H1 (cell line): ENCODE measurements around the gene SH3PXD2A. TPM values are rescaled to one million over a fixed set of nuclear protein-coding genes. Genes with fewer than 3 reads are reported as not detected.
A peak's percentile ranks its signal among the peaks of the same experiment; 100 is the strongest.

Experiments
- CTCF ChIA-PET: fragments of 300-600 bp; sonication (Branson Sonifier 250); formaldehyde crosslinking; loops from one replicate; lab custom pipeline; 2021; ENCODE audit not compliant: partially characterized antibody; lab: Charles Lee
- POLR2A ChIA-PET: fragments of 300-600 bp; sonication (Branson Sonifier 250); formaldehyde crosslinking; loops from one replicate; lab custom pipeline; 2021; ENCODE audit warnings: inconsistent platforms; ENCODE audit not compliant: partially characterized antibody; lab: Charles Lee
- DNase-seq, 2 experiments: peaks; one replicate each; pipeline versions ENCODE4 v3.0.0 to v3.0.0-alpha.2; 2010 to 2022; ENCODE audit warnings: low spot score in 2 of 2, low read depth in 1 of 2, mixed read lengths in 1 of 2
- FAIRE-seq: peaks from 2 replicates; lab custom pipeline; 2011; peaks lifted over from hg19 to GRCh38; lab: Jason Lieb, UNC
- H2AFZ ChIP-seq: 2 replicates; pipeline ENCODE4 v1.8.1; 2012; ENCODE audit warnings: low read length, inconsistent platforms
- H2AK5ac ChIP-seq: 2 replicates; pipeline ENCODE4 v1.6.1; 2013; ENCODE audit warnings: low read depth, low read length
- H2BK120ac ChIP-seq: replicated peaks from 2 replicates; pipeline ENCODE3; 2013; ENCODE audit warnings: low read depth, low read length, inconsistent platforms
- H2BK12ac ChIP-seq: 2 replicates; pipeline ENCODE4 v1.6.1; 2013; ENCODE audit warnings: low read depth, low read length
- H2BK15ac ChIP-seq: 2 replicates; pipeline ENCODE4 v1.6.1; 2013; ENCODE audit warnings: low read length
- H2BK20ac ChIP-seq: 2 replicates; pipeline ENCODE4 v1.6.1; 2013; ENCODE audit warnings: low read length
- H2BK5ac ChIP-seq: 2 replicates; pipeline ENCODE4 v1.6.1; 2013; ENCODE audit warnings: low read depth, low read length
- H3K14ac ChIP-seq: 2 replicates; pipeline ENCODE4 v1.6.1; 2013; ENCODE audit warnings: inconsistent platforms; ENCODE audit not compliant: insufficient read length
- H3K18ac ChIP-seq: 2 replicates; pipeline ENCODE4 v1.6.1; 2013; ENCODE audit warnings: low read length; ENCODE audit errors: extremely low read depth
- H3K23ac ChIP-seq: 2 replicates; pipeline ENCODE4 v1.6.1; 2013; ENCODE audit warnings: inconsistent platforms; ENCODE audit not compliant: insufficient read length
- H3K23me2 ChIP-seq: 2 replicates; pipeline ENCODE4 v1.6.1; 2013; ENCODE audit warnings: low read depth, low read length
- H3K27ac ChIP-seq: 2 replicates; pipeline ENCODE4 v1.6.1; 2011; ENCODE audit warnings: low read depth, low read length, inconsistent platforms
- H3K27me3 ChIP-seq, 4 experiments: replicated peaks in 1 of 4; 1 replicate in 1 of 4; 2 replicates in 3 of 4; pipeline versions ENCODE4 v1.6.1 to v1.8.1; 2011 to 2013; ENCODE audit warnings: low read length in 3 of 4, mild to moderate bottlenecking in 3 of 4, inconsistent platforms in 2 of 4, mixed read lengths in 2 of 4, moderate library complexity in 1 of 4; ENCODE audit not compliant: control insufficient read depth in 3 of 4, insufficient read depth in 3 of 4; ENCODE audit errors: extremely low read depth in 1 of 4
- H3K36me3 ChIP-seq, 4 experiments: 2 replicates each; pipeline versions ENCODE4 v1.6.1 to v1.8.1; 2011 to 2013; ENCODE audit warnings: mild to moderate bottlenecking in 4 of 4, low read length in 3 of 4, moderate library complexity in 2 of 4, control low read depth in 1 of 4, inconsistent platforms in 1 of 4; ENCODE audit not compliant: insufficient read depth in 4 of 4, control insufficient read depth in 2 of 4
- H3K4ac ChIP-seq: replicated peaks from 2 replicates; pipeline ENCODE3; 2013; ENCODE audit warnings: low read length, low read depth, mixed read lengths, inconsistent platforms; ENCODE audit not compliant: insufficient read length
- H3K4me1 ChIP-seq, 4 experiments: replicated peaks in 1 of 4; 1 replicate in 1 of 4; 2 replicates in 3 of 4; pipeline versions ENCODE4 v1.6.1 to v1.8.1; 2011 to 2013; ENCODE audit warnings: low read length in 3 of 4, inconsistent platforms in 2 of 4, mixed read lengths in 1 of 4; ENCODE audit not compliant: insufficient read depth in 4 of 4, control insufficient read depth in 3 of 4
- H3K4me2 ChIP-seq, 2 experiments: 2 replicates each; pipeline versions ENCODE4 v1.6.1 to v1.8.1; 2011 to 2013; ENCODE audit warnings: low read depth in 2 of 2, low read length in 2 of 2, control low read depth in 1 of 2, inconsistent platforms in 1 of 2, mild to moderate bottlenecking in 1 of 2; ENCODE audit not compliant: insufficient read depth in 1 of 2
- H3K4me3 ChIP-seq, 4 experiments: fragments of 200-600, 300-600 bp in 1 of 4; sonication (generic), shearing (Covaris generic), sonication (Bioruptor Twin) in 1 of 4; 2 replicates each; pipeline versions ENCODE4 v1.5.1 to v1.8.1; 2011 to 2016; ENCODE audit warnings: low read length in 4 of 4, low read depth in 3 of 4, control low read depth in 2 of 4, inconsistent platforms in 2 of 4, mild to moderate bottlenecking in 2 of 4, mixed read lengths in 1 of 4, moderate library complexity in 1 of 4; ENCODE audit not compliant: insufficient read depth in 2 of 4; ENCODE audit errors: extremely low read depth in 1 of 4
- H3K56ac ChIP-seq: replicated peaks from 2 replicates; pipeline ENCODE3; 2013; ENCODE audit warnings: low read depth, mild to moderate bottlenecking, mixed read lengths, low read length, inconsistent platforms; ENCODE audit not compliant: insufficient read length
- H3K79me1 ChIP-seq: 2 replicates; pipeline ENCODE4 v1.6.1; 2013; ENCODE audit warnings: low read depth, low read length, control low read depth
- H3K79me2 ChIP-seq, 2 experiments: 2 replicates each; pipeline versions ENCODE4 v1.6.1 to v1.8.1; 2012 to 2013; ENCODE audit warnings: low read length in 2 of 2, mild to moderate bottlenecking in 2 of 2, inconsistent platforms in 1 of 2; ENCODE audit not compliant: insufficient read depth in 2 of 2, control insufficient read depth in 1 of 2
- H3K9ac ChIP-seq, 4 experiments: replicated peaks in 1 of 4; 1 replicate in 1 of 4; 2 replicates in 3 of 4; pipeline versions ENCODE4 v1.6.1 to v1.8.1; 2011 to 2013; ENCODE audit warnings: low read depth in 3 of 4, low read length in 3 of 4, control low read depth in 2 of 4, mild to moderate bottlenecking in 2 of 4, moderate library complexity in 2 of 4, inconsistent platforms in 1 of 4; ENCODE audit errors: extremely low read depth in 1 of 4
- H3K9me3 ChIP-seq, 2 experiments: 2 replicates each; pipeline versions ENCODE4 v1.6.1 to v1.8.1; 2012 to 2013; ENCODE audit warnings: mild to moderate bottlenecking in 2 of 2, moderate library complexity in 2 of 2, control low read depth in 1 of 2, inconsistent platforms in 1 of 2, low read depth in 1 of 2, low read length in 1 of 2, mixed read lengths in 1 of 2; ENCODE audit not compliant: insufficient read depth in 2 of 2
- H4K20me1 ChIP-seq, 2 experiments: replicated peaks in 1 of 2; 2 replicates each; pipeline versions ENCODE3 to v1.8.1; 2011 to 2013; ENCODE audit warnings: inconsistent platforms in 2 of 2, low read length in 2 of 2, mild to moderate bottlenecking in 1 of 2; ENCODE audit not compliant: insufficient read depth in 2 of 2, control insufficient read depth in 1 of 2
- H4K5ac ChIP-seq: 2 replicates; pipeline ENCODE4 v1.6.1; 2013; ENCODE audit warnings: low read length, low read depth, mixed read lengths, inconsistent platforms; ENCODE audit not compliant: insufficient read length
- H4K8ac ChIP-seq: 2 replicates; pipeline ENCODE4 v1.8.0; 2013; ENCODE audit warnings: mild to moderate bottlenecking, moderate library complexity, low read length, inconsistent platforms; ENCODE audit not compliant: insufficient read depth; ENCODE audit errors: extremely low read depth
- H4K91ac ChIP-seq: replicated peaks from 2 replicates; pipeline ENCODE3; 2013; ENCODE audit warnings: low read length, mixed read lengths, inconsistent platforms; ENCODE audit not compliant: insufficient read length
- CBX8 ChIP-seq: fragments of 300-800, 300-1000 bp; sonication (generic); IDR thresholded peaks from 2 replicates; pipeline ENCODE4 v1.7.1; 2016; ENCODE audit warnings: low read depth, low read length, borderline replicate concordance
- CHD2 ChIP-seq: IDR thresholded peaks from 2 replicates; pipeline ENCODE4 v1.6.1; 2012; ENCODE audit warnings: low read length, improper control_type of control experiment
- E2F6 ChIP-seq: IDR thresholded peaks from 2 replicates; pipeline ENCODE4 v1.6.1; 2012; ENCODE audit warnings: inconsistent platforms
- FOSL1 ChIP-seq: IDR thresholded peaks from 2 replicates; pipeline ENCODE4 v1.6.1; 2011; ENCODE audit warnings: mild to moderate bottlenecking, low read depth, low read length, moderate library complexity; ENCODE audit not compliant: insufficient read depth
- JUND ChIP-seq: IDR thresholded peaks from 2 replicates; pipeline ENCODE4 v1.6.1; 2011; ENCODE audit warnings: mild to moderate bottlenecking, improper control_type of control experiment, low read length
- MAFK ChIP-seq: IDR thresholded peaks from 2 replicates; pipeline ENCODE4 v1.6.1; 2012; ENCODE audit warnings: low read depth, mild to moderate bottlenecking, improper control_type of control experiment, low read length
- SP1 ChIP-seq: IDR thresholded peaks from 2 replicates; pipeline ENCODE4 v1.6.1; 2011; ENCODE audit warnings: low read depth, low read length
- SP2 ChIP-seq: IDR thresholded peaks from 2 replicates; pipeline ENCODE4 v1.6.1; 2012; ENCODE audit warnings: mild to moderate bottlenecking, low read length, inconsistent platforms
- TAF1 ChIP-seq: IDR thresholded peaks from 2 replicates; pipeline ENCODE4 v1.6.1; 2011; ENCODE audit warnings: mild to moderate bottlenecking, low read depth, low read length
- WGBS, 2 experiments: shearing (Covaris generic) in 1 of 2; methylation state at CpG; one replicate each; pipeline versions ENCODE4 v1.1.6 to v1.1.7; 2013 to 2015; ENCODE audit warnings: low lambda C conversion rate in 2 of 2, mixed read lengths in 2 of 2, inconsistent platforms in 1 of 2, low coverage in 1 of 2, missing lambda C conversion rate in 1 of 2; ENCODE audit not compliant: insufficient replicate concordance in 2 of 2, insufficient coverage in 1 of 2, insufficient read length in 1 of 2; ENCODE audit errors: extremely low coverage in 1 of 2, missing lambda C conversion rate in 1 of 2; 5-methylcytosine and 5-hydroxymethylcytosine counted together
- polyA plus RNA-seq, 7 experiments: library from polyadenylated mRNA; depleted of rRNA in 3 of 7; stranded (reverse) in 5 of 7; unstranded in 2 of 7; fragments of >200 nt in 5 of 7; fragments of 200-250 nt in 2 of 7; gene quantifications; 1 replicate in 5 of 7; 2 replicates in 1 of 7; 4 replicates in 1 of 7; pipeline versions ENCODE4 v1.2.1 to v1.2.3, GENCODE V29; 2011 to 2013; ENCODE audit warnings: missing spikeins in 2 of 7, mixed read lengths in 2 of 7
- total RNA-seq: library from RNA; stranded (reverse); fragmentation: NEBNext Ultra II Directional; extraction: Animal tissue kit (Norgen Biotek cat#: 25700); gene quantifications from 2 replicates; pipeline ENCODE4 v1.2.1, GENCODE V29; 2021

The SH3PXD2A gene
- total and polyA plus RNA-seq, 2 of the 8 experiments (the other 6 are each of a cell fraction or from before 2014, with no cell fraction given): 5.4 to 16.3 TPM

- no peak overlapping the region for H4K5ac ChIP-seq
- H3K4me2 ChIP-seq: no peak overlapping the region
- H2BK120ac ChIP-seq: no peak overlapping the region
- no peak overlapping the region for H2AFZ ChIP-seq
- no peak overlapping the region for H3K14ac ChIP-seq
- WGBS, 2 experiments: 86% methylated on average over 11 of the region's 11 CpGs; no CpG with 5 or more reads in 1 of the 2 experiments
- no peaks in the 10 kb centered on the region for H3K27me3 ChIP-seq
- DNase-seq: no peak
- no peak for TF ChIP-seq SP1
- no peak for TF ChIP-seq CBX8
- no peak for TF ChIP-seq SP2
- TF ChIP-seq JUND: no peak
- TF ChIP-seq E2F6: no peak
- no peak for TF ChIP-seq MAFK
- no peak for TF ChIP-seq FOSL1
- no peak for TF ChIP-seq CHD2
- TF ChIP-seq TAF1: no peak
- no peak overlapping the region for H3K4me3 ChIP-seq
- H2AK5ac ChIP-seq: peak overlapping the region; percentile 84; the same call in 1 of the 2 replicates
- no peak overlapping the region for H3K23ac ChIP-seq
- H4K91ac ChIP-seq: no peak overlapping the region
- no peaks in the 10 kb centered on the region; the same call in 1 of the 2 replicates for H3K23me2 ChIP-seq
- H4K8ac ChIP-seq: peak overlapping the region; percentile 6; the same call in 1 of the 2 replicates
- H3K4me1 ChIP-seq: peaks cover 0 to 5% (median 1%) of the 10 kb centered on the region in 4 experiments; a peak in 3 of 7 replicates
- no peak for FAIRE-seq
- no peak overlapping the region for H3K4ac ChIP-seq
- H3K9ac ChIP-seq: no peak overlapping the region
- ChIA-PET POLR2A (no interaction called here), CTCF (interaction anchor here (0.5 to 6.8 kb wide), 10 partner anchors 6 to 171 kb away, joined by 3 to 61 read pairs (median 4); partner anchors contain the start of gene SH3PXD2A)
- no peaks in the 10 kb centered on the region for H3K36me3 ChIP-seq
- H3K79me2 ChIP-seq: no peaks in the 10 kb centered on the region
- no peak overlapping the region; the same call in 1 of the 2 replicates for H2BK5ac ChIP-seq
- H2BK15ac ChIP-seq: peak overlapping the region; percentile 88; the same call in 1 of the 2 replicates
- H3K27ac ChIP-seq: no peak overlapping the region
- H3K79me1 ChIP-seq: no peaks in the 10 kb centered on the region
- peak overlapping the region; percentile 61; the same call in 1 of the 2 replicates for H2BK20ac ChIP-seq
- H3K56ac ChIP-seq: no peak overlapping the region
- no peaks in the 10 kb centered on the region for H3K9me3 ChIP-seq
- no peak overlapping the region for H2BK12ac ChIP-seq
- peaks cover 0 to 3% of the 10 kb centered on the region in 2 experiments for H4K20me1 ChIP-seq
- no peak overlapping the region for H3K18ac ChIP-seq
Measured at GRCh38 chr10:103716206-103717160, 138.9 kb downstream of the SH3PXD2A start.
